Measurements from ENCODE around the gene GPRASP3. TPM values are rescaled to one million over a fixed set of nuclear protein-coding genes. Genes with fewer than 3 reads are reported as not detected.
A peak's percentile ranks its signal among the peaks of the same experiment; 100 is the strongest.
"Not testable (repeated sequence)": the region's sequence is repeated elsewhere in the genome, so short reads cannot be mapped to it uniquely, and the experiment has no call there.

GPRASP3 gene
- 9.3 TPM for total RNA-seq

DNA sequence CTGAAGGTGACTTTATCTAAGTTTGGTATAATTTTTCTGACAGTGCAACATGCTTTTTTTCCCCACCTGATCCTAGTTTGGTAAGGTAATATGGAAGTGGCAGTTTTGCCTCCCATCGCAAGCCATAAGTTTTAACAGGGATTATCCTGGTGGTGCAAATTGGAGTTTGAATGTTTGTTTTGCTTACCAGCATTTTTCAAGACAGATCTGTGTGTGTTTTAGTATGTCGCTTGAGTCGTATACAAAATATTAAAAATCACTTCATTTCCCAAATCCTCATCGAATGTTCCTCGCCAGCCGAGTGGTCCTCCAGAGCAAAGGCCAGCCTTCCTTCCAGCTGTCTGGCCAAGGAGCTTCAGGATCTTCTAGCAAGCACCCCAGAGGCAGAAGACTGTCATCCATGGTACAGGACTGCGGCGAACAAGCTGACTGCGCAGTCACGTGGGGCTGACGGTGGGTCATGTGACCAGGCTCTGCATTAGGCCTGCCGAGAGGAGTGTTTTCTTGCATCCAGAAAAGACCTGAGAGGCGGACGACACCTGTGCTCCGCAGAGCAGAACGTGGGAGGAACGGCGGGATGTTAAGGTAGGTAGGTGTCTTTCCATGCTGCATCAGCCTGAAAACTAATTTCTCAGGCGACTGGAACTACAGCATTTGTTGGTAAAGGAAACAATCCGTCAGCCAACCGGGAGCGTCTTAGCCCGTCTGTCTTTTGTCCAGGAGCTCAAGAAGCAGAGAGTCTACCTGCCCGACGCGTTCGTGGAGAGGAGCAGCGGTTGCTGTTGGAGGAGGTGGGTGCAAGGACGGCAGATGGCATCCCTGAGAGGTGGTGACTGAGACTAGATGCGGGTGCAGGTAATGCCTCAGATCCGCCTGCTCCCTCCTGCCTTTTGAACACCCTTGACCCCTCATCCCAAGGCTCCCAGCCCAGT, at the start of gene GPRASP3:
Gene GPRASP3, plus strand, starts transcription at position 507 of the 932 bp plus-strand sequence. CDS start 28,253 bp downstream, outside the sequence.
- peak; percentile 87 for DNase-seq

DNA sequence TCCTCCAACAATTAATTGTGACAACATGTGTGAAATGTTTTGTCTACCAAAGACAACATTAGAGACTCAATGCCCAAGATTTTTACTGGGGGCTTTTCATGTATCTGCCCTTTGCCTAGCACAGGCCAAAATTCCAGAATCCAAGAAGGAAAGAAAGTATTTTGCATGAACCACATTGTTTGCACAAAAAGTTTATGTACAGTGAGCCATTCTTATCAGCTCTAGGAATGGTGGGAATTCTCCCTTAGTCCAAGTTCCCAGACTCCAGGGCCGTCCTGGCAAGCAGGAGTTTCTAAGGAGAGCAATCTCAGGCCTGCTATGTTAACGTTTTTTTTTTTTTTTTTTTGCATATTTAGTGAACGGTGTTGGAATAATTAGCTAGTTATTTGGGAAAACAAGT, 47.7 kb upstream of the GPRASP3 start:
- DNase-seq: no peak

DNA sequence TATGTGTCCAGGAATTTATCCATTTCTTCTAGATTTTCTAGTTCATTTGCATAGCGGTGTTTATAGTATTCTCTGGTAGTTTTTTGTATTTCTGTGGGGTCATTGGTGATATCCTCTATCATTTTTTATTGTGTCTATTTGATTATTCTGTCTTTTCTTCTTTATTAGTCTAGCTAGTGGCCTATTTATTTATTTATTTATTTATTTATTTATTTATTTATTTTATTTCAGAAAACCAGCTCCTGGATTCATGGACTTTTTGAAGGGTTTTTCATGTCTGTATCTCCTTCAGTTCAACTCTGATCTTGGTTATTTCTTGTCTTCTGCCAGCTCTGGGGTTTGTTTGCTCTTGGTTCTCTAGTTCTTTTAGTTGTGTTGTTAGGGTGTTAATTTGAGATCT, 43.1 kb upstream of the GPRASP3 start:
- not testable (repeated sequence) for DNase-seq

- no peak for DNase-seq
Observed at GRCh38 chrX:102684772-102685520, 35.6 kb upstream of the GPRASP3 start.

- DNase-seq: no peak
Observed at GRCh38 chrX:102694749-102695148, 25.8 kb upstream of the GPRASP3 start.

GRCh38 chrX:102696306-102696705, 24.2 kb upstream of the GPRASP3 start:
- no peak for DNase-seq

GRCh38 chrX:102697494-102697893, 23.0 kb upstream of the GPRASP3 start:
- peak; percentile 68 for DNase-seq

DNA sequence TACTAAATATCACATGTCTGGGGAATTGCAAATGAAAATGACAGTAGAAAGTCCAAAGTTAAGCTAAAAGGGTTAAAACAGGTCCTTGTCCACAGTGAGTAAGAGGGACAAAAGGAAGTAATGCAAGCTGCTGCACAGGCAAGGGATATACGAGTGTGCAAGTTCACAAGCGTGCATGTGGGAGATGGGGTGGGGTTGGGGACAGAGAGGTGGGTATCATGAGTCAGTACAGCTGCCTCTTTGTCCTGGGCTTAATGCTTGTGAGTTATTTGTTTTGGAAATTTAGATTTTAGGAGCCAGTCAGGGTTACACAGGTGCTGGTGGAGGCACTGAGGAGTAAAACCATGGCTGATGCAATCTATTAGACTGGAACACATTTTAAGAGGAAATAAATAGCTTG, 11.6 kb upstream of the GPRASP3 start:
- DNase-seq: no peak

GRCh38 chrX:102711872-102712215, 8.7 kb upstream of the GPRASP3 start:
- DNase-seq: no peak

- DNase-seq: peak; percentile 78
Observed at GRCh38 chrX:102712216-102712966, 8.2 kb upstream of the GPRASP3 start, which contains the start of gene GPRASP2. Gene GPRASP2 (plus strand): TSS chrX:102712448. CDS start chrX:102714870, 2,422 bp downstream.

DNA sequence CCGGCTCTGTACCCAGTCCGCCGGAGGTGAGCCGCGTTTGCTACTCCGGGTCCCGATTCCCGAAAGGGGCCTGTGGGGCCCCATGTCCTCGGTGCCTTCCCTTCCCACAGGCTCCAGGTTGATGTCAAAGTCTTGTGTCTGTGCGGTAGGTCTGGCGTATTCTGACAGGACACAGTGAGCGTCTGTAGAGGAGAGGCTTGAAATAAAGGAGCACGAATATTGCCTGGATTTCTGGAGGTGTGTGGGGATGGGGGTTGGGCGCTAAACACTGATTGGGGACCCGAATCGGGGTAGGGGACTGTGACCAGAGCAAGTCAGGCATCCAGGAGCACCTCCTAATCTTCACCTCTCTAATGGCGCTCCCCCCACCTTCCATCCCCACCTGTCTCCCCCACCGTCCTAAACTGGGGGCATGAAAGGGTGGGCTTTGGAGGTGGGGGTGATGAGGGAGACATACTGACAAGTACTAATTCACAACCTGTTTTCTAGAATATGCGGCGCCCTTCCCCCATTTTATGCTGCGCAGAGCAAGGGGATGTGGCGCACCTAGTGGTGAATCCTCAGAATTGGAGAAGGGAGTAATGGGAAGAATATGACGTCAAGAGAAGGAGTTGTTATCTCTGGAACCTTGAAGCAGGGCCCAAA, 7.4 kb upstream of the GPRASP3 start:
- peak; percentile 85 for DNase-seq

GRCh38 chrX:102714994-102715393, 5.5 kb upstream of the GPRASP3 start:
- DNase-seq: no peak

DNA sequence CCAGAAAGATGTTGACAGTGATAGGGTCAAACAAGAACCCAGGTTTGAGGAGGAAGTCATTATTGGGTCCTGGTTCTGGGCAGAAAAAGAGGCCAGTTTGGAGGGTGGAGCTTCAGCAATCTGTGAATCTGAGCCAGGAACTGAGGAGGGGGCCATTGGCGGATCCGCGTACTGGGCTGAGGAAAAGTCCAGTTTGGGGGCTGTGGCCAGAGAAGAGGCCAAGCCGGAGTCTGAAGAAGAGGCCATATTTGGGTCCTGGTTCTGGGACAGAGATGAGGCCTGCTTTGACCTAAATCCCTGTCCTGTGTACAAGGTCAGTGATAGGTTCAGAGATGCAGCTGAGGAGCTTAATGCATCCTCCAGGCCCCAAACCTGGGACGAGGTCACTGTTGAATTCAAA, 4.6 kb upstream of the GPRASP3 start:
- DNase-seq: no peak

DNA sequence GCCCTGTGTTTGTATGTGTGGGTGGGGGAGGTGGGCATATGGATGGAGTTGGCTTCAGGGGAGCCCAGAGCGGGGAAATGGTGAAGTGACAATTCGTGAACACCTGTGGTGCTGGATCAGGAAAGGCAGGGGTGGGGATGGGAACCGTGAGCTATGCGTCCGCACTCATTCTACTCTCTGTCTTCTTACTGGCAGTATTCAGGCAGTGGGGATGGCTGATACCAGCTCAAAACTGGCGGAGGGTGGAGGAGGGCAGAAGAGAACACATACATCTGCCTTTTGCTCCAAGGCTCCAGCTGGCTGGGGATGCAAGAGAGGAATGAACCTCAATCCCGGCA, 595 bp downstream of the GPRASP3 start:
- not testable (repeated sequence) for DNase-seq

DNA sequence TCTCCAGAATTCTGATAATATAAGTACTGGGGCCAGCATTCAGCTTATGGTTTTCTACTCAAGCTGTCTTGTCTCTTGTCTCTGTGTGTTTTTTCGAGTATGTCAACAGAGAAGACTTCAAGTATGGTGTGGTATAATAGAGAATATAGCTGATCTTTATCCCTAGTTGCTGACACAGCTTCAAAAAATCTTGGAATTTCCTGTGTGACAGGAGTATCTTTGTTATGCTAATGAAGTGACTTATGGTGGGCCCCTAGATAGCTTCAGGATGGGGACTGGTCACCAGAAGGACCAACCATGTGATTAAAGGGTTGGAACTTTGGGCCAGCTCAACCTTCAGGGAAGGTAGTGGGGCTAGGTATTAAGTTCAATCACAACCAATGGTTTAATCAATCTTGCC, 2.9 kb downstream of the GPRASP3 start:
- DNase-seq: no peak

GRCh38 chrX:102727761-102728160, 7.2 kb downstream of the GPRASP3 start:
- no peak for DNase-seq

DNA sequence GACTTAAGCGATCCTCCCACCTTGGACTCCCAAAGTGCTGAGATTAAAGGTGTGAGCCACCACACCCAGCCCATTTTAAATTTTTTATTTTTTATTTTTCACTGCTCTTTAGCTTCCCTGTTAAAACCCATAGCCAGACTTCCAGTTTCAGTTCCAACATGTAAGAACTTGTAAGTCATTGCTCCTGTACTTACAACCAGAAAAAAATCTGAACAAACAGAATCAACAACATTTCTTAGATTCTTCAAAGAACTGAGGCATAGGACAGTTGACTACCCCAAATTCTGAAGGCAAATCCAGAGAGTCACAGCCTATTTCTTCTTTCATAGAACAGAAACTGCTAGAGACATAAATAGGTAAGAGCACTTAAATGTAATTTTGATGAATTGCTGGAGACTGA, 8.1 kb downstream of the GPRASP3 start:
- no peak for DNase-seq

DNA sequence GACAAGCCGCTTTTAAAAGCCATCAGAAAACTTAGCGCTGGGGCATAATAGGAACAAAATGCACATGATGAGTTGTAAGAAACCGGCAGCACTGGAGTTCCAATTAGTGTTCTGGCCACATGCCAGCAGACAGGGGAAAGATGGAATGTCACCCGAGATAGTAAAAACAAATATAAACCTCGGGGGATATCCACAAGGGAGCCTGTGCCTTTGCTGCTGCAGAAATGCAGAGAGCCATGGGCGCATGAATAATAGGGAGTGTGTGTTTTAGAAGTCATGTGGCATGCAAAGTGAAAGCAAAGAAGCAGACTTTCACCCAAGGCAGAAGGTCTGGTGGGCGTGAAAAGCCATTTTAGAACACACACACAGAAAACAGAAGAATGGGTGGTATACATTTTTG, 19.1 kb downstream of the GPRASP3 start:
- no peak for DNase-seq

DNA sequence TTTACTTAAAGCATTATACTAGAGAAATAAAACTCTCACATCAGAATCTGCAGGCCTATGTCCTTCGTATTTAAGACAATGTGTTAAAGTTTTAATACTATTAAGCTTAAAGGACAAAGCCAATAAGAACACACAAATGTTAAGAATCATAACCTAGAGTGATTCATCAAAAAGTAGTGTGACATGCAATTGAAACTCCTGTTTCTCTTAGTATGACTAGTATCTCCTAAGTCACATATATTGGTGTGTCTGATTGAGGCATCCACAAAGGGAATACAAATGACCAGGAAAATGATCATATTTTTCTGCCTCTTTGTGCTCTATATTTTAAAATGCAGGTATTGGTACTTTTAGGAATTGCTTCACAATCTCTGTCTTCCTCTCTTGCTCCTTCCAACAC, 23.8 kb downstream of the GPRASP3 start:
- no peak for DNase-seq

- DNase-seq: no peak
Observed at GRCh38 chrX:102745513-102745856, 24.9 kb downstream of the GPRASP3 start.

DNA sequence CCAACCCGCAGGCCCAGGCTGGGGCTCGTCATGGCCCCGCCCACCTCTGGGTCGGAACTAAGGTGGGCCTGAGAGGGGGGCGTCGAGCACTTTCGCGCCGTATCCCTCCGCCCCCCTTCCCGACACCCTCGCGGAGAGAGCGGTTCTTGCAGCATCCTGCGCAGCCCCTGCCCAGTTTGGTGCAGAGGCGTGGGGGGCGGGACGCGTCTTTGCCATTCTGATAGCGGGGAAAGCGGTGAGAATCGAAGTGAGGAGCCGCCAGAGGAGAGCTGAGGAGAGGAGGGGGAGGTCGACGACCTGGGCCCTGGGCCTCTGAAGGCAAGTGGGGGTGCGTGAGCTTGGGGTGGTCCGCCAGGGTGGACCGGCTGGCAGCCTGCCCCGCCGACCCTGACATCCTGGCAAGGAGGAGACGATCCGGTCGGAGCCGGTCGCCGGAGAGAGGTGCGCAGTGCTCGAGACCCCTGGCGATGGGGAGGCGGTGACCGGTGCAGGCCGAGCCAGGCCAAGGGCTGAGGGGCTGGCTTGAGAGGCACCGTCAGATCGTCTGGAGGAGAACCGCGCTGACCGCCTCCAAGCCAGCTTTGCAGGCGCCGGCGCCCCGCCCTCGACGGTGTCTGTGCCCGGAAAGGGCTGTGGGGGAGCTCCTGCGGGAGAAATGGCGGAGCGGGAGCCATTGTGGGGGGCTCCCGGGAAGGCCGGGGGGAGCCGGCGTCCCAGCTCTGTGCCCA, 25.5 kb downstream of the GPRASP3 start:
- peak; percentile 75 for DNase-seq

GRCh38 chrX:102765217-102765616, 44.7 kb downstream of the GPRASP3 start:
- DNase-seq: no peak
